ENCODE data around the gene NRP2. TPM values are rescaled to one million over a fixed set of nuclear protein-coding genes. Genes with fewer than 3 reads are reported as not detected.

The NRP2 gene
- total RNA-seq, 1 experiment from 2014 or later = 1.2 TPM

DNA sequence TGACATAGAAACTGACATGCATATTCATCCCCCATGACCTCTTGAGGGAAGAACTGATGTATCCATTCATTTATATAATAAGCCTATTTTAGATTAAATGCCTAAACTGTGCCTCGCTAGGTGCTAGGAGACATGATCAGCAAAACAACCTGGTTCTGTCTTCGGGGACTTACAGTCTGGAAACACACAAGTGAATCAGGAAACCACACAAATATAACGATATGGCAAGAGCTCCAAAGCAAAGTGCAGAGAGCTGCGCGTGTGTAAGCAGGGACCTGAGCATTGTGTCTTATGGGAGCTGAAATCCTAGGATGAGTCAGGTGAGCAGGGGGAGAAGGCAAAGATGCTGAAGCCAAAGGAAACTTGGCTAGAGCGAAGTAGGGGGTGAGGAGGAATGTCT, 120.6 kb downstream of the NRP2 start:
- TF ChIP-seq ELF1 (IDR thresholded peaks at IDR 0.05; ENCODE audit: borderline replicate concordance, low read depth) (no peak), SP1 (IDR thresholded peaks at IDR 0.05; ENCODE audit: low read depth) (no peak), POLR2AphosphoS5 (IDR thresholded peaks at IDR 0.05; ENCODE audit: low read depth, low read length) (no peak), ZFX (IDR thresholded peaks at IDR 0.05) (no peak), TCF7L2 (IDR thresholded peaks at IDR 0.05; ENCODE audit: borderline replicate concordance, extremely low read depth, insufficient read depth, insufficient read length) (no peak), ATF3 (IDR thresholded peaks at IDR 0.05) (no peak), EZH2 (IDR thresholded peaks at IDR 0.05) (no peak), JUND (IDR thresholded peaks at IDR 0.05) (no peak), CEBPB (IDR thresholded peaks at IDR 0.05; ENCODE audit: low read depth) (no peak), SRF (IDR thresholded peaks at IDR 0.05; ENCODE audit: low read depth) (no peak), RAD21 (IDR thresholded peaks at IDR 0.05; ENCODE audit: low read depth) (no peak), FOSL1 (IDR thresholded peaks at IDR 0.05; ENCODE audit: low read depth) (no peak), ZNF274 (IDR thresholded peaks at IDR 0.05; ENCODE audit: low read depth, low read length) (no peak), EZH2phosphoT487 (IDR thresholded peaks at IDR 0.05; ENCODE audit: borderline replicate concordance) (no peak), POLR2A (IDR thresholded peaks at IDR 0.05; ENCODE audit: borderline replicate concordance, extremely low read depth, insufficient read depth, insufficient read length) (no peak), EGR1 (IDR thresholded peaks at IDR 0.05; ENCODE audit: low read depth) (no peak), YY1 (IDR thresholded peaks at IDR 0.05; ENCODE audit: extremely low read depth, insufficient replicate concordance, low read depth, low read length) (no peak), CBX3 (IDR thresholded peaks at IDR 0.05; ENCODE audit: low read depth) (no peak)
- TF ChIP-seq, protein P1, sequence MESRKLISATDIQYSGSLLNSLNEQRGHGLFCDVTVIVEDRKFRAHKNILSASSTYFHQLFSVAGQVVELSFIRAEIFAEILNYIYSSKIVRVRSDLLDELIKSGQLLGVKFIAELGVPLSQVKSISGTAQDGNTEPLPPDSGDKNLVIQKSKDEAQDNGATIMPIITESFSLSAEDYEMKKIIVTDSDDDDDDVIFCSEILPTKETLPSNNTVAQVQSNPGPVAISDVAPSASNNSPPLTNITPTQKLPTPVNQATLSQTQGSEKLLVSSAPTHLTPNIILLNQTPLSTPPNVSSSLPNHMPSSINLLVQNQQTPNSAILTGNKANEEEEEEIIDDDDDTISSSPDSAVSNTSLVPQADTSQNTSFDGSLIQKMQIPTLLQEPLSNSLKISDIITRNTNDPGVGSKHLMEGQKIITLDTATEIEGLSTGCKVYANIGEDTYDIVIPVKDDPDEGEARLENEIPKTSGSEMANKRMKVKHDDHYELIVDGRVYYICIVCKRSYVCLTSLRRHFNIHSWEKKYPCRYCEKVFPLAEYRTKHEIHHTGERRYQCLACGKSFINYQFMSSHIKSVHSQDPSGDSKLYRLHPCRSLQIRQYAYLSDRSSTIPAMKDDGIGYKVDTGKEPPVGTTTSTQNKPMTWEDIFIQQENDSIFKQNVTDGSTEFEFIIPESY (IDR thresholded peaks at IDR 0.05; ENCODE audit: extremely low read depth, insufficient replicate concordance, low read length) = no peak
- H3K4me2 ChIP-seq (ENCODE audit: low read length) = no peak overlapping the region
- H3K36me3 ChIP-seq (ENCODE audit: control insufficient read depth in 1 of 2, insufficient read depth in 2 of 2, low read length in 2 of 2) = no peaks in the 10 kb centered on the region
- intact Hi-C loops (cut with micrococcal nuclease) = no loop called here
- ChIA-PET POLR2A (no interaction called here), CTCF (no interaction called here), RAD21 (ENCODE audit: low non-redundant PET in 1 of 2, low total read pairs in 2 of 2, uncharacterized antibody in 2 of 2, unreplicated experiment in 2 of 2) (no interaction called here)
- no TSS peak for BruUV-seq (replicated peaks)
- no peak overlapping the region for H3K27ac ChIP-seq (ENCODE audit: low read depth, low read length)
- no peak overlapping the region for H3K4me3 ChIP-seq (replicated peaks in 1 of 2; ENCODE audit: low read depth in 1 of 2, low read length in 2 of 2)
- H2AFZ ChIP-seq (ENCODE audit: low read depth, low read length, poor library complexity, severe bottlenecking) = no peak overlapping the region
- no peaks in the 10 kb centered on the region for H3K79me2 ChIP-seq (ENCODE audit: insufficient read depth, low read length)
- H3K4me1 ChIP-seq (ENCODE audit: control insufficient read depth in 1 of 2, insufficient read depth in 2 of 2, low read length in 2 of 2) = no peaks in the 10 kb centered on the region
- no peaks in the 10 kb centered on the region for H4K20me1 ChIP-seq (ENCODE audit: insufficient read depth)
- H3K27me3 ChIP-seq (ENCODE audit: insufficient read depth, low read length) = 0 out of 2 replicates have a peak, but pooled peaks cover 5% of the 10 kb centered on the region
- no peak for ATAC-seq
- no peak overlapping the region for H3K9ac ChIP-seq (ENCODE audit: low read length)
- no peaks in the 10 kb centered on the region for H3K9me2 ChIP-seq (ENCODE audit: insufficient read depth)
- H3K9me3 ChIP-seq (ENCODE audit: control insufficient read depth in 1 of 2, insufficient read depth in 1 of 2, low read depth in 1 of 2, low read length in 2 of 2) = no peaks in the 10 kb centered on the region
- DNase-seq (ENCODE audit: low read depth, low spot score) = no peak

Data from HCT116 (cell line).